GM19193 (cell line): Measurements from ENCODE around the gene PDE1C.

ENCODE experiments used
- POLR2A ChIP-seq: IDR thresholded peaks from 4 replicates; pipeline ENCODE4 v1.6.1; 2011; ENCODE audit not compliant: insufficient read depth, insufficient read length; ENCODE audit errors: extremely low read depth

PDE1C gene

DNA sequence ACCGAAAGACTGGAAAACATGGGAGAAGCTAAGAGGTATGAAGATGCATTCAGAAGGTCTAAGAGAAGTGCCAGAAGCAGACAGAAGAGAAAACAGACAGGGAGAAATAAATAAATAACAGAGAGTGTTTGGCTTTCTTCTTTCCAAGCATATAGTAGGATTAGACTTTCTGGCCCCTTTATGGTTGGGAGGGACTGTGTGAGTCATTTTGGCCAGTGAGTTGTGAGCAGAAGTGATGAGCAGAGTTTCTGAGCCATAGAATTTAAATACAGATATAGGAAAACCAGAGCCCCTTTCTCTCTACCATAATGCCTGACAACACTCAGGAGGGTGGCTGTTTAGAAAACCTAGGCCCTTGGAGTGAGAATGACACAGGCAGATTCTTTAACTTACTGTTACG, 212.2 kb downstream of the PDE1C start:
- TF ChIP-seq POLR2A, result no peak

GRCh38 chr7:31857172-31857571, 213.0 kb downstream of the PDE1C start:
- TF ChIP-seq POLR2A, result no peak

- no peak for TF ChIP-seq POLR2A
Measured at GRCh38 chr7:31856337-31856736, 213.9 kb downstream of the PDE1C start.

DNA sequence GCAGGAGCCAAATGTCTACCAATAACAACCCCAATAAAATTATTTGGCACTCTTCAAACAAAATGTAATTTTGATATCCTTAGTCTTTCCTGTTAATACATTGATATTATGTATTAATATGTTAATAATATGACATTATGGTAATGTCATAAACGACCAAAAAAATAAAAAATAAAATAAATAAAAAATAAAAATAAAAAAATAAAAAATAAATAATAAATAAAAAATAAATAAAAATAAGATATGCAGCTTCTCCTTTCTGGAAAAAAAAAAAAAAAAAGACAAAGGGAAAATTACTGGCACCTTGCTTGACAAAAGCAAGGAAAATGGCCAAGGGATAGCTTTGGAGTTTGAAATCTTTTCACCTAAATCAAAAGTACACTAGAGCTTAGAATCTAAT, 214.7 kb downstream of the PDE1C start:
- no peak for TF ChIP-seq POLR2A

DNA sequence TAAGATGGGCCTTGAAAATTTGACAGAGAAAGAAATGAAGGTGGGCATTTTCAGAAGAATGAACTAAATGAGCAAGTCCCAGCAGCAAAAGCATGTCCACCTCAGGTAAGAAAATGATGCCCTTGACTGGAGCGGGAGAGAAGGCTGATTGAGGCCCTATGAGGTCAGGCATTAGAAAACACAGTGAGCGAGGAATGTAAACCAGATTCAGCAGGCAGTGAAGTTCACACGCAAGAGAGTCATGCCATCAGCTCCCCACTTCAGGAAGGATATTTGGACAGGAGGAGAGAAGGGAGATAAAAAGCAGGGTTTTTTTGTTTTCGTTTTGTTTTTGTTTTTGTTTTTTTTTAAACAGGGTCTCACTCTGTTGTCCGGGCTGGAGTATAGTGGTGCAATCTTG, 216.8 kb downstream of the PDE1C start:
- no peak for TF ChIP-seq POLR2A

- TF ChIP-seq POLR2A, result no peak
Measured at GRCh38 chr7:31852462-31852861, 217.7 kb downstream of the PDE1C start.

DNA sequence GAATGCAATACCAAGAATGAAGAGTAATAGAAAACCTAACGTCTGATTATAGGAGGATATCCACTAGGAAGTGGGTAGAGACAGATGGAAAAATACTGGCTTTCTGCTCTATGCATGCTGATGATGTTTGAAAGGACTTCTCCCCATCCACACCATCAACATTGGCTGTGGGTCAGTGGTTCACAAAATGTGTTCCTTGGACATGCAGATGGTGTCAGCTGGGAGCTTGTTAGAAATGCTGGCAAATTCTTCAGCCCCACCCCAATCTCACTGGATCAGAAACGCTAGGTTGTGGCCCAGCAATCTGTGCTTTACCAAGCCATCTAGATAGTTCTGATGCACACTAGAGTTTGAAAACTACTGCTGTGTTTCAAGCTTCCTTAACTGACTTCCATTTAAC, 219.1 kb downstream of the PDE1C start:
- TF ChIP-seq POLR2A, result no peak

DNA sequence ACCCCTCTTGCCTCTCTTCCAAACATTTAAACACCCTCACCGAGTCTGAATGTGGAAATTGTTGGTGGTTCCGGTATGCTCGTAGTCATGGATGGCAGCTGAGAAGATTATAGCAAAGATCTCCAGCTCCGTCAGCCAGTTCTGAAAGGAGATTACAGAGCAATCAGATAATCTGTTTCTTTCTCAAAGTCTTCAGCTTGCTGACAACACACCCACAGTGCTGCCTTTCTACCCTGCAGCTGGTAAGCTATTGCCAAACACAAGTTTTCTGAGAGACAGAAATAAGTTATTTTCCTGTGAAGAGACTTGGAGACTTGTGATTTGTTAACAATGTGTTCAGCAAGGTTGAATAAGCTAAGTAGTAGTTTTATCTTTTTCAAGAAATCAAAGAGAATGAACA, 219.6 kb downstream of the PDE1C start:
- TF ChIP-seq POLR2A, result no peak

- TF ChIP-seq POLR2A, result no peak
Measured at GRCh38 chr7:31850066-31850465, 220.1 kb downstream of the PDE1C start.

- no peak for TF ChIP-seq POLR2A
Measured at GRCh38 chr7:31835471-31835870, 234.7 kb downstream of the PDE1C start.

GRCh38 chr7:31828520-31828919, 241.7 kb downstream of the PDE1C start:
- no peak for TF ChIP-seq POLR2A

GRCh38 chr7:31825576-31825975, 244.6 kb downstream of the PDE1C start:
- TF ChIP-seq POLR2A, result no peak

DNA sequence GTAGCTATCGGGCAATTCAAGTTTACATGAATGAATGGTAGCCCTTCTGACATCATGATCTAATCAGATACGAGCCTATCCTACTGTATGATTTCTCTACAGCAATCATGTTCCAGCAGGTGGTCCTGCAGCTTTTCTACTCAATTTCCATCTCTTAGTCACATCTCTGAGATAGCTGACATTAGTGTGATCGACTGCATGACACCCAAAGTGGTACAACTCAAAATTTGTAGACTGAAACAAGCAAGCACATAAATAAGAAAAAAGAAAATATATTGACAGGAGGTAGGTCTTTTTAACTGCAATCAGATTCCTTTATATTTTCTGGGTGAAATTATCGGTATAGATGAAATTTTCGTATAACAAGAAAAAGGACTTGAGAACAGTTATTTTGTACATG, 251.2 kb downstream of the PDE1C start:
- no peak for TF ChIP-seq POLR2A

GRCh38 chr7:31816810-31817209, 253.4 kb downstream of the PDE1C start:
- TF ChIP-seq POLR2A, result no peak

DNA sequence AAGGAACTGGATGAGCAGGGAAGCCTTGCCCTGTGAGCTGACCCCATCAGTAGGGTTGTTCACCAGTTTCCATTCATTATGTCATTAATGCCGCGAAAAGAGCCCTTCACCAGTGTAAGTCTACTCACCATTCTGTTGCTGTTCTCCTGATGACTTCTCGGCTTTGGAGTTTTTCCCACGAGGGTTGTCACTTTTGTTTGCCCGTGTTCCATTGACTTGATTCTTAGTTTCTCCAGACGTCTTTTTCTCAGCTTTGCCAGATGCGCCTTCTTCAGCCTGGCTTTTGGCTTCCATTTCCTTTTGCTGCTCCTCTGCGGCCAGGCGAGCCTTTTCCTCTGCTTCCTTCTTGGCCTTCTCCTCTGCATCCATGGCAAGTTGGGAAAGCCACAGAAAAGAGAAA, 254.4 kb downstream of the PDE1C start:
- TF ChIP-seq POLR2A, result no peak

DNA sequence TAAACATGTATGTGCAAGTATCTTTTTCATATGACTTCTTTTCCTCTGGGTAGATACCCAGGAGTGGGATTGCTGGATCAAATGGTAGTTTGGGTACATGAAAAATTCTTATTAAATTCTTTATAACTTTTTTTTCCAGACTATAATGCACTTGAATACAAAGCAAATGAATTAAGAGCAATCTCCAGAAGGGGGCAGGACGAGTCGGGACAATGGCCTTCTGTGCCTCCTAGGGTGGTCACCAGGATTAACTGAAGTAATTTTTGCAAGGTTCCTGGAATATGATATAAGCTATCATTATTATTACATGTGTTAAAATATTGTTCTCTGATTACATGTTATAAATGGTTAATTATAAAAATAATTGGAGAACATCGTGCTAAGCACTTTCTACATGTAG, 256.0 kb downstream of the PDE1C start:
- TF ChIP-seq POLR2A, result no peak

GRCh38 chr7:31811650-31812461, 258.4 kb downstream of the PDE1C start:
- TF ChIP-seq POLR2A, result no peak

DNA sequence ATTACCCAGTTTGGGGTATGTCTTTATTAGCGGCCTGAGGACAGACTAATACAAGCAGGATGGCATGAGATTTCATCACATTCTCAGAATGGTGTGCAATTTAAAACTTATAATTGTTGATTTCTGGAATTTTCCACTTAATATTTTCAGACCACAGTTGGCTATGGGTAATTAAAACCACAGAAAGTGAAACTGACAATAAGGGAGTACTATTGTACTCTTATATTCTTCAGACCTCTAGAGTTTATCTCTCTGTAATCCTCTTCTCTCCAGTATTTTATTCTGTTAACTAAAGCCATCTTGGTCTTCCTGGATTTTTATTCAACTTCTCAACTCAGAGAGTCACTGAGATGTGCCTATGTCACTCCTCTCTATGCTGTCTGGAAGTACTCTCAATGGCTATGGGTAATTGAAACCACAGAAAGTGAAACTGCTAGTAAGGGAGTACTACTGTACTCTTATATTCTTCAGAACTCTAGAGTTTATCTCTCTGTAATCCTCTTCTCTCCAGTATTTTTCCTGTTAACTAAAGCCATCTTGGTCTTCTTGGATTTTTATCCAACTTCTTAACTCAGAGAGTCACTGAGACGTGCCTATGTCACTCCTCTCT, 264.9 kb downstream of the PDE1C start:
- no peak for TF ChIP-seq POLR2A

DNA sequence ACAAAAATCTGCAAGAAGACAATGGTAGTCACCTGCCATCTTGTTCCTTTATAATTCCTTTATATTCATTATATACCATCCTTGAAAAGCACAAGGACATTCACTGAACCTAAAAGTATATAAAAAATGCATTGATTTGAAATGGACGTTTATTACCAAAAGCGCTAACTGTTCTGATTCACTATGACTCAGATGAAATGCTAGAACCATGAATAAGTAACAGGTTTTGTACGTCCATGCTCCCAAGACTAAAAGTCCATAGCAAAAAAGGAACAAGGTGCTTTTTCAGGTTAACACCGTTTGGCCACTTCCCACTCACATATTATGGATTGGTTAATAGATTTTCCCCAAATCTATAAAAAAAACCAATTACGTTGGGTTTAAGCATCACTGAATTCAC, 273.8 kb downstream of the PDE1C start:
- TF ChIP-seq POLR2A, result no peak
